ENCODE measurements around the gene ARHGAP29. TPM values are rescaled to one million over a fixed set of nuclear protein-coding genes. Genes with fewer than 3 reads are reported as not detected.

Gene ARHGAP29
- total RNA-seq, 4 donors from 2014 or later, result 4.9 to 29.7 (median 8.7) TPM

DNA sequence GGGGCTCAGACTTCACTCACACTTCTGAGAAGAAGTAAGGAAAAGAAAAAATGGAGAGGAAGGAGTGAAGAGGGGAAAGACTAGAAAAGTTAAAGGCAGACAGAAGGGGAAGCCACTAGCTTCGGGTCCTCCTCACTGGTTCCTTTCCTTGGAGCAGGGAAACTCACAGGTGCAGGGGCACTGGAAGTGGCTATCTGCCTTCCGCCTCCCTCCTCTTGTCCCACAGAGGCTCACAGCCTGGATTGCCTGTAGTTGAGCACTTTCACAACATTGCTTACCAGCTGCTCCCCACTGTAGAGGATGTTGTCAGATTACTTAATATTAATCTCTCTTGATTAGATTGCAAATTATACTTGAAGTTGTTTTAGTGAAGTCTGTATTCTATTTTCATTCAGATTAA lies 94.8 kb downstream of the ARHGAP29 start:
- no peak overlapping the region for H3K4me3 ChIP-seq
- no peak for TF ChIP-seq POLR2A (IDR thresholded peaks at IDR 0.05)
- TF ChIP-seq, protein P1, sequence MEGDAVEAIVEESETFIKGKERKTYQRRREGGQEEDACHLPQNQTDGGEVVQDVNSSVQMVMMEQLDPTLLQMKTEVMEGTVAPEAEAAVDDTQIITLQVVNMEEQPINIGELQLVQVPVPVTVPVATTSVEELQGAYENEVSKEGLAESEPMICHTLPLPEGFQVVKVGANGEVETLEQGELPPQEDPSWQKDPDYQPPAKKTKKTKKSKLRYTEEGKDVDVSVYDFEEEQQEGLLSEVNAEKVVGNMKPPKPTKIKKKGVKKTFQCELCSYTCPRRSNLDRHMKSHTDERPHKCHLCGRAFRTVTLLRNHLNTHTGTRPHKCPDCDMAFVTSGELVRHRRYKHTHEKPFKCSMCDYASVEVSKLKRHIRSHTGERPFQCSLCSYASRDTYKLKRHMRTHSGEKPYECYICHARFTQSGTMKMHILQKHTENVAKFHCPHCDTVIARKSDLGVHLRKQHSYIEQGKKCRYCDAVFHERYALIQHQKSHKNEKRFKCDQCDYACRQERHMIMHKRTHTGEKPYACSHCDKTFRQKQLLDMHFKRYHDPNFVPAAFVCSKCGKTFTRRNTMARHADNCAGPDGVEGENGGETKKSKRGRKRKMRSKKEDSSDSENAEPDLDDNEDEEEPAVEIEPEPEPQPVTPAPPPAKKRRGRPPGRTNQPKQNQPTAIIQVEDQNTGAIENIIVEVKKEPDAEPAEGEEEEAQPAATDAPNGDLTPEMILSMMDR (IDR thresholded peaks at IDR 0.05), result no peak
- H3K4me1 ChIP-seq, result no peaks in the 10 kb centered on the region
- H3K27me3 ChIP-seq, result no peaks in the 10 kb centered on the region
- no peak overlapping the region for H3K27ac ChIP-seq
- no peaks in the 10 kb centered on the region for H3K9me3 ChIP-seq
- H3K36me3 ChIP-seq, result no peaks in the 10 kb centered on the region
- no peak for DNase-seq

DNA sequence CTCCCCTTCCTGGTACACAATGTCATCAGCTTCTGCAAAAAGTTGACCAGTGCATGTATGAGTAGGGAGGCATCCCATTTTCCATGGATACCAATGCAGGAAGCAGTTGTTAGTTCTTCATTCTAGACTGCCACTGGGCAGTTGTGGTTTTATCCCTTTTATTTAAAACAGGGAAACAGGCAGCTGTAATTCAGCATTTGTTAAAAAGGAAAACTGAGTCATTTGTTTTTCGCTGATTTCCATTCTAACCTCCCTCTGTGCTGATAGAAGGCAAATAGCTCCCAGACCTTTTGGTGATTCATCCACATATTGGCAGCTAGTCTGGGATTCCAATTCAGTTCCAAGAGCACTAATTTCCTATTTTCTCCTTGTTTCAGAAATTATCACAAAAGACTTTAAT lies 95.4 kb downstream of the ARHGAP29 start:
- DNase-seq, result no peak
- no peak overlapping the region for H3K27ac ChIP-seq
- no peak overlapping the region for H3K4me3 ChIP-seq
- H3K36me3 ChIP-seq, result no peaks in the 10 kb centered on the region
- H3K27me3 ChIP-seq, result no peaks in the 10 kb centered on the region
- H3K4me1 ChIP-seq, result no peaks in the 10 kb centered on the region
- H3K9me3 ChIP-seq, result no peaks in the 10 kb centered on the region
- TF ChIP-seq POLR2A (IDR thresholded peaks at IDR 0.05), result no peak
- TF ChIP-seq, protein P1 (IDR thresholded peaks at IDR 0.05), result no peak

DNA sequence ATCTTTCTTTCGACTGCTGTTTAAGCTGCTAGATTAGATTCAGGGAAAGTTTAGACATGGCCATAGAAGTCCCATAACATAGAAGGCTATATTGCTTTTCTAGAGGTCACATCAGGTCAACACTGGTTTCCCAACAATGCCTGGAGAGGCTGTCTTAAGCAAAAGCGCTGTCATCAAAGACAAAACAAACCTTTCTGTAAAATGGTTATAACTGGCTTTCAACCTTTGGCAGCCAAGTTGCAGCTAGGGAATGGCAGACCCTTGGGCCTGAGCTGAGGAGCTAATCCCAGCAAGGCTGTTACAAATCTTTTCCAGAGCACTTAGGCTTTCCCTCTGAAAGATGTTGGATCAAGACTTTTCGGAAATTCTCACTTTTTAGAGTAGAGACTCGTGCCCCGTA lies 105.3 kb downstream of the ARHGAP29 start:
- H3K4me1 ChIP-seq, result no peaks in the 10 kb centered on the region
- no peaks in the 10 kb centered on the region for H3K27me3 ChIP-seq
- TF ChIP-seq, protein P1 (IDR thresholded peaks at IDR 0.05), result no peak
- TF ChIP-seq POLR2A (IDR thresholded peaks at IDR 0.05), result no peak
- no peak overlapping the region for H3K4me3 ChIP-seq
- H3K36me3 ChIP-seq, result no peaks in the 10 kb centered on the region
- H3K27ac ChIP-seq, result no peak overlapping the region
- no peaks in the 10 kb centered on the region for H3K9me3 ChIP-seq
- DNase-seq, result no peak

DNA sequence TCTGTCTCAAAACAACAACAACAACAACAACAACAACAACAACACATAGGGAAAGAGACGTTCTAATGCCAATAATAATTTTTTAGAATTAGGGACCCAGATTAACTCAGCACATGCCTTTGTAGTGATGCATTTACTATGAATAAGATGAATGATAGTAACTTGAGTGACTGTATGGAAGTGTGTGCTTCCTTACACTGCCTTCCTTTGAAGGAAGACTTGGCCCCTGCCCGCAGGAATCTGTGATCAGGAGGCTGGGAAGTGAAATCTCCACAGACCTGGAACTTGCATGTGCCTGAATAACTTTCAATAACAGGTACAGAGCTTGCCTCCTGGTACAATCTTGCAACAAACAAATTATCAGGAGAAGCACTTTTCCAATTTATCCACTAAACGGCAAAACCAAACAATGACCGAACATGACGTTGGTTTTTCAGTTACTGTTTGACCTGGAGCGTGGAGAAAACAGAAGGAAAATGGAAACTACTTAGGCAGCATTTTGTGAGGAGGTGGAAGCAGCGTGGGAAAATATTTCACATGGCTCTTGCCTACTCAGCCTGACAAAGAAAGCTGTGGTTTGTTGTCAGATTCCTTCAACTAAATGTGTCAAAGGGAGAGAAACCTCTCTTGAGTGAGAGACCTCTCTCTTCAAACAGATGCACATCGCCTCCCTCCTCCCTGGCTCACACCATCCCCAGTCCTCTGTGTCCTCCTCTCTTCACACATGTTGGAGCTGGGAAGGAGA lies 106.4 kb downstream of the ARHGAP29 start:
- TF ChIP-seq, protein P1 (IDR thresholded peaks at IDR 0.05), result no peak
- no peak for TF ChIP-seq POLR2A (IDR thresholded peaks at IDR 0.05)

DNA sequence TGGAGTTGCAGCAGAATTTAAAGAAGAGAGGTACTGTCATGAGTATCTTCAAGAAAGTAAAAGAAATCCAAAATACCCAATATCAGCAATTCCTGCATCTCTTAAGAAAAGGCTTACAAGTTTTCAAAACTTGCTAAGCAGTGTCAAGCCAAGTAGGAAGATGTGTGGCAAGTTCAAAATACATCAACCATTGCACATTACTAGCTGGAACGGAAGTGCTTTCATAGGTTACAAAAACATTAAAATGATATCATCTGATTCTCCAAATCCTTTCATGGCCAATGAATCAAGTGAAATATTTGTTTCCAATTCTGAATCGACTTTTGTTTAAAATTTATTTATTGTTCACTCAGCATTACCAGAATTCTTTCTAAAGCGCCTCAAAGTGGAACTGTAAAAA lies 110.7 kb downstream of the ARHGAP29 start:
- H3K36me3 ChIP-seq, result no peaks in the 10 kb centered on the region
- DNase-seq, result no peak
- TF ChIP-seq POLR2A (IDR thresholded peaks at IDR 0.05), result no peak
- TF ChIP-seq, protein P1 (IDR thresholded peaks at IDR 0.05), result no peak
- H3K27me3 ChIP-seq, result no peaks in the 10 kb centered on the region
- H3K4me1 ChIP-seq, result no peaks in the 10 kb centered on the region
- H3K4me3 ChIP-seq, result no peak overlapping the region
- H3K9me3 ChIP-seq, result no peaks in the 10 kb centered on the region
- no peak overlapping the region for H3K27ac ChIP-seq

More for the DNA sequence above, 106.4 kb downstream of the ARHGAP29 start:
- no peaks in the 10 kb centered on the region for H3K9me3 ChIP-seq
- DNase-seq, result no peak
- H3K4me1 ChIP-seq, result no peaks in the 10 kb centered on the region
- no peak overlapping the region for H3K27ac ChIP-seq
- H3K36me3 ChIP-seq, result no peaks in the 10 kb centered on the region
- no peak overlapping the region for H3K4me3 ChIP-seq
- H3K27me3 ChIP-seq, result no peaks in the 10 kb centered on the region

All from Peyer's patch (tissue), 4 donors.